Measurements from ENCODE around the gene NOL4L. TPM values are rescaled to one million over a fixed set of nuclear protein-coding genes. Genes with fewer than 3 reads are reported as not detected.

Gene NOL4L
- total RNA-seq, 1 experiment from 2014 or later: 31.7 TPM

DNA sequence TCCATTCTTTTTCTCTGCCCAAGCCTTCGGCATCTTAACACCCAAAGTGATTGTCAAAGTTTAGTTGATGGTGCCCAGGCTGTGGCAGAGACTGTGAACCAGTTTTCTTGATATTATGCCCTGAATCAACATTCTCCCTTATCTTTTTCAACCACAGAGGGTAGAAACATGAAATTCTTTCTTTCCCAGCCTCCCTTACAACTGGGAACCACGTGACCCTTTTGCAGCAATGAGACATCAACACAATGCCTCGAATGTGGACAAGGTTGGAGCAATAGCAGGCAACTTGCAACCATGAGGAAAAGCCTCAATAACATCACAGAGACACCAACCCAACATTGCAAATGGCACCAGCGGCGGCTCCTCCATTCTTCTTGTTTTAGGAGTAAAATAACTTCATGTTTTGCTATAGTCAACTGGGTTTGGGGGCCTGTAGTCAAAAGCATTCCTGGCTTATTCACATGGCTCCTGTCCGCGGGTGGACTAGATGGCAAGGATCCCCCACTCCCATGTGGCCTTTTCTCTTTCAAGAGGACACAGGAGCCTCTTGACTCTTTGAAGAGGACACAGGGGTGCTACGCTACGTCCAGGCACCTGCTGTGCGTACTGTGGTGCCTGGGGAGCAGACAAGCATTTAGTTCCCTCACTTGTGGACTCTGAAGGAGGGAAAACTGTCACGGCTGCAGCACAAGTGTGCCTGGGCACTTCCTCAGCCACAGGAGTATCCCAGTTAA, 90.5 kb downstream of the NOL4L start:
- no peak overlapping the region for H3K4me3 Mint-ChIP-seq
- no peak overlapping the region for H4K91ac ChIP-seq (ENCODE audit: insufficient read length, low read depth, low read length)

More for the DNA sequence above, 90.5 kb downstream of the NOL4L start:
- H3K14ac ChIP-seq (ENCODE audit: insufficient read depth, low read length): no peak overlapping the region
- H4K20me1 ChIP-seq (ENCODE audit: control insufficient read depth, insufficient read depth, insufficient read length): no peaks in the 10 kb centered on the region
- H2BK12ac ChIP-seq (ENCODE audit: insufficient read length, low read depth, low read length): no peak overlapping the region
- no peak overlapping the region for H3K9ac ChIP-seq (ENCODE audit: extremely low read depth, insufficient read length, low read length)
- H3K27me3 Mint-ChIP-seq (ENCODE audit: low read depth): peaks cover 13% of the 10 kb centered on the region
- no peak overlapping the region for H3K23ac ChIP-seq (ENCODE audit: insufficient read length, low read depth, low read length)
- H3K36me3 Mint-ChIP-seq (ENCODE audit: insufficient read depth in 1 of 3, low read depth in 3 of 3): no peaks in the 10 kb centered on the region
- H2BK5ac ChIP-seq (ENCODE audit: insufficient read length, low read length): no peak overlapping the region
- H4K5ac ChIP-seq (ENCODE audit: insufficient read length, low read depth, low read length): no peak overlapping the region
- H3K79me1 ChIP-seq (ENCODE audit: insufficient read depth, low read depth, low read length, poor library complexity, severe bottlenecking): no peaks in the 10 kb centered on the region
- H3T11ph ChIP-seq (ENCODE audit: low read length): no peak overlapping the region
- no peak overlapping the region for H4K8ac ChIP-seq (replicated peaks; ENCODE audit: insufficient read length, low read depth, low read length)
- H3K9me3 Mint-ChIP-seq: no peaks in the 10 kb centered on the region
- no peak overlapping the region; a peak in 1 of 7 replicates for H3K27ac Mint-ChIP-seq
- no peaks in the 10 kb centered on the region; the same call in 1 of the 2 replicates for H3K4me1 ChIP-seq (ENCODE audit: insufficient read depth, low read length)
- H2AK5ac ChIP-seq (ENCODE audit: insufficient read length, low read length): no peak overlapping the region
- no peak overlapping the region for H3K27ac ChIP-seq (ENCODE audit: insufficient read length, low read depth, low read length)
- H3K27me3 ChIP-seq (ENCODE audit: insufficient read depth, low read length): no peaks in the 10 kb centered on the region
- H3K4ac ChIP-seq (ENCODE audit: low read depth, low read length): no peak overlapping the region
- H2BK20ac ChIP-seq (ENCODE audit: low read depth, low read length, poor library complexity, severe bottlenecking): no peak overlapping the region
- TF ChIP-seq, protein P1, sequence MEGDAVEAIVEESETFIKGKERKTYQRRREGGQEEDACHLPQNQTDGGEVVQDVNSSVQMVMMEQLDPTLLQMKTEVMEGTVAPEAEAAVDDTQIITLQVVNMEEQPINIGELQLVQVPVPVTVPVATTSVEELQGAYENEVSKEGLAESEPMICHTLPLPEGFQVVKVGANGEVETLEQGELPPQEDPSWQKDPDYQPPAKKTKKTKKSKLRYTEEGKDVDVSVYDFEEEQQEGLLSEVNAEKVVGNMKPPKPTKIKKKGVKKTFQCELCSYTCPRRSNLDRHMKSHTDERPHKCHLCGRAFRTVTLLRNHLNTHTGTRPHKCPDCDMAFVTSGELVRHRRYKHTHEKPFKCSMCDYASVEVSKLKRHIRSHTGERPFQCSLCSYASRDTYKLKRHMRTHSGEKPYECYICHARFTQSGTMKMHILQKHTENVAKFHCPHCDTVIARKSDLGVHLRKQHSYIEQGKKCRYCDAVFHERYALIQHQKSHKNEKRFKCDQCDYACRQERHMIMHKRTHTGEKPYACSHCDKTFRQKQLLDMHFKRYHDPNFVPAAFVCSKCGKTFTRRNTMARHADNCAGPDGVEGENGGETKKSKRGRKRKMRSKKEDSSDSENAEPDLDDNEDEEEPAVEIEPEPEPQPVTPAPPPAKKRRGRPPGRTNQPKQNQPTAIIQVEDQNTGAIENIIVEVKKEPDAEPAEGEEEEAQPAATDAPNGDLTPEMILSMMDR (conservative IDR thresholded peaks at IDR 0.05): no peak
- H3K23me2 ChIP-seq (ENCODE audit: insufficient read length, low read depth, low read length, poor library complexity, severe bottlenecking): no peaks in the 10 kb centered on the region
- H2AFZ ChIP-seq (ENCODE audit: low read length): no peak overlapping the region
- no peak overlapping the region for H2BK120ac ChIP-seq (ENCODE audit: low read depth, low read length, poor library complexity, severe bottlenecking)
- H2BK15ac ChIP-seq (ENCODE audit: low read depth, low read length): no peak overlapping the region
- no peaks in the 10 kb centered on the region for H3K9me3 ChIP-seq (ENCODE audit: control insufficient read depth, low read depth, low read length)
- no peak overlapping the region for H3K56ac ChIP-seq (ENCODE audit: insufficient read length, low read depth, low read length)
- no CpG with 5 or more reads among the region's 11 CpGs for WGBS (ENCODE audit: extremely low coverage, insufficient read length, low lambda C conversion rate)
- H3K79me2 ChIP-seq (ENCODE audit: insufficient read depth, low read length): no peaks in the 10 kb centered on the region
- H3K4me2 ChIP-seq (ENCODE audit: insufficient read depth, insufficient read length, low read length): no peak overlapping the region
- peak; percentile 23 for DNase-seq
- H3K4me1 Mint-ChIP-seq: peaks cover 18 to 24% of the 10 kb centered on the region in 2 experiments
- H3K18ac ChIP-seq (ENCODE audit: insufficient read length, low read depth, low read length): no peak overlapping the region
